D341Med (cell line): ENCODE results near the gene MPI.
"Not testable (repeated sequence)": the region's sequence is repeated elsewhere in the genome, so short reads cannot be mapped to it uniquely, and the experiment has no call there.

Experiments used
- DNase-seq: peaks from one replicate; pipeline ENCODE4 v3.0.0; 2012; ENCODE audit warnings: low spot score

MPI gene

GRCh38 chr15:74864296-74864695 lies 25.5 kb upstream of the MPI start:
- DNase-seq: no peak

- DNase-seq: no peak
Observed at GRCh38 chr15:74865316-74865715, 24.5 kb upstream of the MPI start.

GRCh38 chr15:74866090-74866489 lies 23.8 kb upstream of the MPI start:
- DNase-seq: no peak

DNA sequence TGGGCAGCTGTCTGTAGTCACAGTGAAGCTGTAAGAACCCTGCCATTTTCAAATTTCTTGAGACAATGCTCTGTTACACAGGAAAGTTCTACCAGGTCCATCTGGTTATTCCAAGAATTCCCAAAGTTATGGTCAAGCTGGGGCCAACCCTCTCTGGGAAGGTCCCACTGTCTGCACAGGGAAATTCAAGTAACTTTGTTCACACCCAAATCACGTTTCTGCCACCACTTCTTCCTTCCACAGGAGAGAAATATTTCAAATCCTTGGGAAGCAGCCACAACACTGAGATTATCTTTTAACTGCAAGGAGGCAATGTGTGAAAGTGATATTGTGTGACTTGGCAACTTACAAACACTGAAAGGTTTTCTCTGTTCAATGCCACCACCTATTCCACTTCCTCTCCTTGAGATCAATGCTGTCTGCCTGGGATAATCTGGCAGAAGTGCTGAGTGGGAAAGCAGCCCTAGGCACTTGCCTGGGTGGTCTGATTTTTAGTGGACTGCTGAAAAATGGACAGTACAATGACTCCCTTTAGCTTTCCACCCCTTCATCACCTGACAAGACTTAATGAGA lies 22.3 kb upstream of the MPI start:
- no peak for DNase-seq

DNA sequence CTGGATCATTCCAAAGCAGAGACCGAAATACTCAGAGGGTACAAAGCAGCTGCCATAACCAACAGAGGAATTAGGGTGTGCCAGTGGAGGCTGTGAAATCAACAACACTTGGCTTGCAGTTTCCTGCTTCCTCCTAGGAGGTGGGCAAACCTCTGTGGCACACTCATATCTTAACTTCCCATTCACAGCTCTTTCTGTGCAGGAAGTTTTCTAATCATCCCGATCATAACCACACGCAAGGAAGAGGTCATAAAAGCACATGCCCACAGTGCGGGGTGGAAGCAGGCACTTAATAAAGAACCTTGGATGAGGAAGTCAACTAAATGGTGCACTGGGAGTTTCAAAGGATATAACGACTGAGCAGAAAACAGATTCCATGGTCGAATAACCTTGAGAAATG lies 21.8 kb upstream of the MPI start:
- DNase-seq: no peak

DNA sequence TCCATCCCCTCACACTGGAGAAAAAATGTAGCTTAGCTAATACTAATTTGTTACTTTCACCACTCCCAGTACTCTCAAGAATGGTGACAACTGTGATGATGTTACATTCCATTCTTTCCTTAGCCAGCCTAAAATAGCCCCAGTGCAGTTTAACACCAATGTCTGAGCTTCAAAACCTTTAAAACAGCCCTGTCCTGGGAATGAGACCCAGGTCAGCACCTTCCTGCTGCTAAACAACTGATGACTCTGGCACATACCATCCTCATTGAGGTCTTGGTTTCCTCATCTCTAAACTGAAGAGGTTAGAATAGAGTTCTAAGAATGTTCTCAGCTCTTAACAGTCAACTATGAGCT lies 20.5 kb upstream of the MPI start:
- no peak for DNase-seq

- no peak for DNase-seq
Observed at GRCh38 chr15:74869726-74870407, 20.0 kb upstream of the MPI start.

- DNase-seq: no peak
Observed at GRCh38 chr15:74870436-74871215, 19.2 kb upstream of the MPI start.

GRCh38 chr15:74872702-74873035 lies 17.2 kb upstream of the MPI start:
- no peak for DNase-seq

- DNase-seq: peak; percentile 99
Observed at GRCh38 chr15:74873036-74873755, 16.6 kb upstream of the MPI start, which contains the start of gene SCAMP2. TSS of gene SCAMP2 (minus strand) at chr15:74873365. CDS start at chr15:74873255, 110 bp downstream.

- DNase-seq: peak; percentile 60
Observed at GRCh38 chr15:74873756-74874424, 16.0 kb upstream of the MPI start.

DNA sequence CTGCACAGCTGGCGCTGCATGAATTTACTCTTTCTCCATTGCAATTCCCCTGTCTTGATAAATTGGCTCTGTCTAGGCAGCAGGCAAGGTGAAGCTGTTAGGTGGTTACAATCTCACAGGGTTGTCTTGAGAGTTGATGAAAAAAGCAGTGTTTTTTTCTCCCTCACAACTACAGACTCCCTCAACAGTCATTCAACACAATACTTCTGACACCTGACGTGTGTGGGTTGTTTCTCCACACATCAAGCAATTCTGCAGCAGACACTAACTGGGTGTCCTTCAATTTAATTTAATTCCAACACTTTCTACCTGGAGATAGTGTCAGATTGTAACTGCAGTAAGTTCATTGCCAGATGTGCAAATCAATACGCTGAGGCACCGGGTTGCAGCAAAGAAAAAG lies 11.6 kb upstream of the MPI start:
- DNase-seq: no peak

- DNase-seq: no peak
Observed at GRCh38 chr15:74882528-74882927, 7.3 kb upstream of the MPI start.

- no peak for DNase-seq
Observed at GRCh38 chr15:74884428-74885223, 5.2 kb upstream of the MPI start.

DNA sequence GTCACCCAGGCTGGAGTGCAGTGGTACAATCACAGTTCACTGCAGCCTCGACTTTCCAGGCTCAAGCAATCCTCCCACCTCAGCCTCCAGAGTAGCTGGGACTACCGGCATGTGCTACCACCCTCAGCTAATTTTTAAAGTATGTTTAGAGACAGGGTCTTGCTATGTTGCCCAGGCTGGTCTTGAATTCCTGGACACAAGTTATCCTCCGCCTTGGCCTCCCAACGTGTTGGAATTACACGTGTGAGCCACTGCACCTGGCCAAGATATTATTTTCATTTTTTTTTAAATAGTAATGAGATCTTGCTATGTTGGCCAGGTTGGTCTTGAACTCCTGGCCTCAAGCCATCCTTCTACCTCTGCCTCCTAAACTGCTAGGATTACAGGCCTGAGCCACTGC lies 4.4 kb upstream of the MPI start:
- no peak for DNase-seq

GRCh38 chr15:74887537-74888193 lies 2.2 kb upstream of the MPI start:
- not testable (repeated sequence) for DNase-seq

DNA sequence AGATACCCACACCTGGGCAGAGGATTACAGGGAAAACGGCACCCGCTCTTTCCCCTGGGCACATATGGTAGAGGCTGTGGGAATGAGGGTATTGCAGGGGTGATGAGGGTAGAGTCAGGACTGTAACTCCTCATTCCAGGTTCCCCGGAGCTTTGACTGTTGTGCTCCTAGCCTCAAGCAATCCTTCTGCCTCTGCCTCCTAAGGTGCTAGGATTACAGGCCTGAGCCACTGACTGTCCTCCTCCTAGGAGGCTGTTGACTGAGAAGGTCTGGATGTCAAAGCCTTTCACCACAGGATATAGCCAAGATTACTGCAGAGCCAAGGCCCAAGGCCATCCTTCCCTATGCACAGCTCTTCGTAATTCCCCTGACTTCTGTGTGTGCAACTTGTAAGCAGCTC lies 1.1 kb upstream of the MPI start:
- DNase-seq: no peak

DNA sequence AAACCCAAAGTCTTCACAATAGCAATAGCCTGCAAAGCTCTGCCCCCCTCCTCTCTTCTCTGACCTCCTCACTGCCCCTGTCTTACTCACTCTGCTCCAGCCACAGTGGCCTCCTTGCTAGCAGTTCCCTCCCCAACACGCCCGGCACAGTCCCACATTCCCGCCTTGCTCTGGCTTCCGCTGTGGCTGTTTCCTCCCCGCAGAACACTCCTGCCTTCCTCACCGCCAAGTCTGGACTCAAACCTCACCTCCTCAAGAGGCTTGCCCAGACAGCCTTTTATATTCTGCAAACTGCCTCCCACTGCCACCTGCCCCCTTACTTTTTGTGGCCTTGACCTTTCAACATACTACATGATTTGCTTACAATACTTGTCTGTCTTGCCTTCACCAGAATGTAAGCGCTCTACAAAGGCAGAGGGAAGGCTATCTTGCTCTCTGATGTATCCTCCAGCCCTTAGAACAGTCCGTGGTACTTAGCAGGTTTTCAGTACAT lies 406 bp upstream of the MPI start:
- DNase-seq: peak; percentile 55

DNA sequence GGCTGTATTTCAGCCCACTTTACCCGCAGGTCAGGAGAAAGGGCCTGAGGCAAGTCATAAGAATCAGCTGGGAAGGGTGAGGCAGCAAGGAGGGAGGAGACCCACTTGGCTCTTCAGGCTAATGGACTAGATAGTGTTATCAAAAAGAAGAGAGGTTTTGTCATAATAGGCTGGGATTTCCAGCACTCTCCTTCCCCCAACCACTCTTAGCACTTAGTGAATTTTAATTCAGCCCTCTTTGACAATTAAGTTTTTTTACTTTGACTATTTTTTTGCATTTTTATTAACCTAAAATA lies 771 bp downstream of the MPI start:
- DNase-seq: no peak

DNA sequence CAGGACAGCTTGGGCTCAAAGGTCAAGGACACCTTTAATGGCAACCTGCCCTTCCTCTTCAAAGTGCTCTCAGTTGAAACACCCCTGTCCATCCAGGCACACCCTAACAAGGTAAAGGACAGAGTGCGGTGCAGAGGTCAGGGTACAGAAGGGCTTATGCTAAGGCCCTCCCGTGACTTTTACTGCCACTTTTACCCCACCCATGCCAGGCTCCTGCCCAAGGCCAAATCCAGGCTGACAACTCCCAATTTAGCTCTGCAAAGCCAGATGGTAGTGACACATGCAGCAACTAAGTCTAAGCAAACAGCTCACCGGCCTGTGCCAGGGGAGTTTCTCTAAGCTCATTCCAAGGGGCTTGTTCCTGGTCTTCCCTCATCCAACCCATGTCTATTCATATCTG lies 1.6 kb downstream of the MPI start:
- no peak for DNase-seq

- DNase-seq: no peak
Observed at GRCh38 chr15:74892313-74892712, 2.5 kb downstream of the MPI start.
